Activated CD8-positive, alpha-beta memory T cell treated with anti-CD3 and anti-CD28 coated beads, Interleukin-2, amount 10 ng/mL, durations not matched to agents 7 days and 5 days (primary cell): ENCODE measurements around the gene ITGAE. TPM values are rescaled to one million over a fixed set of nuclear protein-coding genes. Genes with fewer than 3 reads are reported as not detected.

Source experiments
- ATAC-seq: fragments of 150-1000 bp; cut with Tn5 transposase; one replicate; pipeline ENCODE4 v1.10.0; 2021; ENCODE audit warnings: moderate library complexity
- CTCF ChIA-PET: fragments of 350-600 bp; sonication (Branson Sonifier 250); formaldehyde crosslinking; loops from one replicate; lab custom pipeline; 2021; ENCODE audit warnings: antibody characterized with exemption; lab: Charles Lee
- DNase-seq: peaks from one replicate; pipeline ENCODE4 v3.0.0-alpha.2; 2020
- H3K27ac Mint-ChIP-seq: one replicate; pipeline ENCODE4 v1.8.0; 2021; ENCODE audit warnings: mild to moderate bottlenecking, mixed read lengths
- H3K27me3 Mint-ChIP-seq: one replicate; pipeline ENCODE4 v1.8.0; 2021; ENCODE audit warnings: mixed read lengths
- H3K36me3 Mint-ChIP-seq: one replicate; pipeline ENCODE4 v1.8.0; 2021; ENCODE audit warnings: mild to moderate bottlenecking, mixed read lengths
- H3K4me1 Mint-ChIP-seq: one replicate; pipeline ENCODE4 v1.8.0; 2021; ENCODE audit warnings: mixed read lengths
- H3K4me3 Mint-ChIP-seq: one replicate; pipeline ENCODE4 v1.8.0; 2021; ENCODE audit warnings: mild to moderate bottlenecking, moderate library complexity, mixed read lengths
- H3K9me3 Mint-ChIP-seq: one replicate; pipeline ENCODE4 v1.8.0; 2022; ENCODE audit warnings: low read depth, mixed read lengths
- total RNA-seq, 2 experiments: library from RNA; stranded (reverse); gene quantifications; one replicate each; pipeline ENCODE4 v1.2.3, GENCODE V29; 2021

The ITGAE gene
- total RNA-seq, 2 experiments from 2014 or later, result 54.4 to 70.9 TPM

DNA sequence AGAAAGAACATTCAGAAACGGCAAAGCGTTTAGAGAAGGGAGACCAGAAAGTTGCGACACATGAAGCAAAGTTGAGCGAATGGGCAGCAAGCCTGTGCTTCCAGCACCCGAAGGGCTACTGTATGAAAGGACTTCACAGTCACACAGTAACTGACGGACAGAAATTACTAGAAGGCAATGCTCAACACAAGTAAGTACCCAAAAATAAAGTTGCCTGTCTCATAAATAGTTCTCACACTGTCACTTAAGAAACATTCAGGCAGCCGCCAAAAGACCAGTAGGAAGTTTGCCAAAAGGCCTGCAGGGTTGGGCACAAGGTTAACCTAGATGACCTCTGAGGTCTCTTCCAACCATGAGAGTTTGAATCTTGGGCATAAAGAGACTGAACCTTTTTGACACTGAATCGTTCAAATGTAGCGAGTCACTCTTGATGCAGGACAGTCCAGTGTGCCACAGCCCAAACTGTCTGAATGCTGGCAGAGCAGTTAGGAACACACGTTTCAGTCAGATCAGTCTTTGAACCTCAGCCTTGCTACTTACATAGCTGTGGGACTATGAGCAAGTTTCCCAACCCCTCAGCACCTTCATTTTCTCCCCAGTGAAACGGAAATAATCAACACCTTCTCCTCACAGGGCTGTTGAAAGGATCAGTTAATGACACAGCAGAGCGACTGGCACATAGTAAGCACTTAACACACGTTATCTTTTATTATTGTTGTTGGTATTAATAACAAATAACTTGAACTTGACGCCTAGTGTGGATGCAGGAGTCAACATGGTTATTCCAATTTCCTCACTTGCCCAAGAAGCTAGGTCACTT lies 34.6 kb upstream of the ITGAE start:
- DNase-seq, result peak; percentile 32
- Mint-ChIP-seq H3K27ac (no peak overlapping the region), H3K36me3 (peaks cover 37% of the 10 kb centered on the region), H3K9me3 (no peaks in the 10 kb centered on the region), H3K27me3 (no peaks in the 10 kb centered on the region), H3K4me3 (no peak overlapping the region), H3K4me1 (peaks cover 13% of the 10 kb centered on the region)
- no peak for ATAC-seq
- CTCF ChIA-PET, result interaction anchor here (1.4 to 2.3 kb wide), 3 partner anchors 8 to 10 kb away, joined by 4 to 11 read pairs (median 5); partner anchors contain the start of gene NCBP3

DNA sequence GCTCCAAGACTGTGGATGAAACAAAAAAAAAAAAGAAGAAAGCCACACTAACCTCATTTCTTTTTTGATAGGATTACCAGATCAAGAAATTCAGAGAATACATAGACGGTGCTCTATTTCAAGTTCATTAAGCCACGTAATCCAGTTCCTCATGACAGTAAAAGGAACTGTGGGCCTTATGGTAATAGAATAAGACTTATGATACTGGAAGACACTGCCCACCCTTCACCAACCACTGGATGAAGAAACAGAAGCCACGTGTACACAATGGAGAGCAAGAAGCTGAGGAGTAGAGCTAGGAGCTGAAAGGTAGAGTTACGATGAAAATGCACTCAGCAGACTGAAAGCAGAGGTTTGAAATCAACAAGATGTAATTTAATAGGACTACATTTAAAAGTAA lies 33.8 kb upstream of the ITGAE start:
- no peak for ATAC-seq
- H3K27me3 Mint-ChIP-seq, result no peaks in the 10 kb centered on the region
- H3K36me3 Mint-ChIP-seq, result peaks cover 31% of the 10 kb centered on the region
- no peak overlapping the region for H3K27ac Mint-ChIP-seq
- no peaks in the 10 kb centered on the region for H3K9me3 Mint-ChIP-seq
- peak; percentile 19 for DNase-seq
- no peak overlapping the region for H3K4me3 Mint-ChIP-seq
- CTCF ChIA-PET, result interaction anchor here (1.4 kb wide), 1 partner anchor 11 kb away, joined by 4 read pairs; the partner anchor contains the start of gene NCBP3
- peaks cover 16% of the 10 kb centered on the region for H3K4me1 Mint-ChIP-seq

DNA sequence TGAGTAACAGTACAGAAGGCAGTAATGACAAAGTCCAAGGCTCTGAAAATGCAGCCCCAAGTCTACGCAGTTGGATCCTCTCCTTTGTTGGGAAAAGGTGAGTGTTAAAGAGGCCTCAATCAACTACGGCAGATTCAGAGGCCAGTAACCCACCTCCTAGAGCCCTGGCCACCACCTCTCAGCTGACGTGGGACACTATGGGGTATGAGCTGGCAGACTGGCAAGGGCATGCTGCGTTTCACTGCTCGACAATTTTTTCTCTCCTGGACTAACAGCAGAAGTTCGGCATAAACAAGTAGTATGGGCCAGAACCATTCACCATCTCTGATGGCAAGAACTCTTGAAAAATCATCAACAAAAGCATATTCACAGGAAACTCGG lies 27.9 kb upstream of the ITGAE start:
- Mint-ChIP-seq H3K36me3 (peaks cover 31% of the 10 kb centered on the region), H3K27me3 (no peaks in the 10 kb centered on the region), H3K4me1 (peaks cover 18% of the 10 kb centered on the region), H3K4me3 (no peak overlapping the region), H3K9me3 (no peaks in the 10 kb centered on the region), H3K27ac (no peak overlapping the region)
- CTCF ChIA-PET, result interaction anchor here (0.5 to 6.4 kb wide), 11 partner anchors 9 to 225 kb away, joined by 3 to 283 read pairs (median 4); partner anchors contain the start of genes HASPIN and NCBP3
- DNase-seq, result no peak
- ATAC-seq, result no peak

DNA sequence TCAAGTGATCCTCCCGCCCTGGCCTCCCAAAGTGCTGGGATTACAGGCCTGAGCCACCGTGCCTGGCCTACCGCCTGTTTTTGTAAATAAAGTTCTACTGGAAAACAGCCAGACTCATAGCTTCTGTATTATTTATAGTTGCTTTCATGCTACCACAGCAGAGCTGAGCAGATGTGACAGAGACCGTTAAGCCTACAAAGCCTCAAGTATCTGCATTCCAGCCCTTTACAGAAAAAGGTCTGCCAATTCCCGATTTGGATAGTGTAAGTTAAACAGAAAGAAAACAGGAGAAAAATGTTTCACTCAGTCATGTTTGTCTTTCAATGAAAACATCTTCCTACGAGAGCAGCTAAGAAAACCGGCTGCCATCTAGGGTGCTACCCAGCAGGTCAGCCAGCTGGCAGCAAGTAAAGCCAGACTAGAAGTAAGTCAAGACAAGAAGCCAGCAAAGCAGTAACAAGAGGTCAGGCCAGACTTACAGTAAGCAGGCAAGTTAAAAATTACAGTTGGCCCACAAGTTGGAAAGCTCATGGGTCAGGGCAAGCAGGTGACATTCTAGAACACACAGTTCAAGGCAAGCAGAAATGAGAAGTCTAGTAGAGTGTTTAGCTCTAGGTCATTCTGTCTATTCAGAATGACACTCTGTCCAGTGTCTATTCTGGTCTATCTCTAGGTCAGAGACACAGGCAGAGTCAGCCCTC lies 27.3 kb upstream of the ITGAE start:
- H3K27me3 Mint-ChIP-seq, result no peaks in the 10 kb centered on the region
- H3K36me3 Mint-ChIP-seq, result peaks cover 31% of the 10 kb centered on the region
- no peak overlapping the region for H3K27ac Mint-ChIP-seq
- H3K4me1 Mint-ChIP-seq, result peaks cover 16% of the 10 kb centered on the region
- ATAC-seq (no peak), DNase-seq (no peak)
- CTCF ChIA-PET, result interaction anchor here (0.9 to 6.4 kb wide), 21 partner anchors 10 to 224 kb away, joined by 3 to 283 read pairs (median 4); partner anchors contain the start of genes HASPIN and NCBP3
- no peaks in the 10 kb centered on the region for H3K9me3 Mint-ChIP-seq
- H3K4me3 Mint-ChIP-seq, result no peak overlapping the region

DNA sequence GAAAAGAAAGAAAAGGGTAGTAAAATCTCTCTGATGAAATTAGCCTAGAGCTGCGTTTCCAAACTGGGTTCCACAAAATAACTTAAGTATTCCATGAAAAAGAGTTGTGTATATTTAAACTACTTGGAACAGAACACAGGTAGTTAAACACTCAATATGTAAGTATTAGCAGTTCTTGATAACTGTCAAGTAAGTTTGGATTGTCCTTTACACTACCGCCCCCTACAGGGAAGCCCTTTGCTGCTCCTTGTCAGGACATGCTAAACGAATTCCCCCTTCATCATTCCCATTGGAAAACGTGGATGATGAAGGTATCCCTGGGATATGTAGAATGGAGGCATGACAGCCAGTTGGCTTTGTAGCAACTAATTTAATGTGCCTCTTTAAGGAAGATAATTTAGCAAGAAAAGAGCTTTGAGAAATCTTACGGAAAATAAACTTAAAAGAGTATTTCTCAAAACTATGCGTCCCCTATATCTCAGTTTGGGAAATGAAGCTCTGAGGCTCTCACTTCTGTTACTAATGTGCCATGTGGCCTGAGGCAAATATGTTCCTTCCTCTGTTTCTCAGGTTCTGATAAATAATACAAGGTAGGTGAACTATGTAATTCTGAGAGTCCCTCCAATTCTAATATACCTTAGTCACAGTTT lies 26.3 kb upstream of the ITGAE start:
- Mint-ChIP-seq H3K27me3 (no peaks in the 10 kb centered on the region), H3K4me3 (no peak overlapping the region), H3K27ac (no peak overlapping the region), H3K9me3 (no peaks in the 10 kb centered on the region), H3K4me1 (peaks cover 19% of the 10 kb centered on the region), H3K36me3 (peaks cover 37% of the 10 kb centered on the region)
- ATAC-seq (peak; percentile 47), DNase-seq (peak; percentile 83)
- CTCF ChIA-PET, result interaction anchor here (0.7 to 6.4 kb wide), 37 partner anchors 9 to 426 kb away, joined by 3 to 283 read pairs (median 4); partner anchors contain the start of genes HASPIN and NCBP3

DNA sequence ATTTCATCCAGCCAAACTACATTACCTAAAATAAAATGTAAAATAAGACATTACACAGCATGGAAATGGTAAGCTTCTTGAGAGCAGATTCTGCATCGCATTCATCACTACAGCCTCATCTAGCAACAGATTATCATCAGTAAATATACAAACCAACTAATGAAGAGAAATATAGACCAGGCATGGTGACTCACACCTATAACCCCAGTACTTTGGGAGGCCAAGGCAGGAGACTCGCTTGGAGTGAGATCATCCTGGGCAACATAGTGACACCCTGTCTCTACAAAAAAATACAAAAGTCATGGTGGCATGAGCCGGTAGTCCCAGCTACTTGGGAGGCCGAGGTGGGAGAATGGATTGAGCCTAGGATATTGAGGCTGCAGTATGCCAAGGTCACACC lies 25.2 kb upstream of the ITGAE start:
- peaks cover 45% of the 10 kb centered on the region for H3K36me3 Mint-ChIP-seq
- ATAC-seq, result no peak

DNA sequence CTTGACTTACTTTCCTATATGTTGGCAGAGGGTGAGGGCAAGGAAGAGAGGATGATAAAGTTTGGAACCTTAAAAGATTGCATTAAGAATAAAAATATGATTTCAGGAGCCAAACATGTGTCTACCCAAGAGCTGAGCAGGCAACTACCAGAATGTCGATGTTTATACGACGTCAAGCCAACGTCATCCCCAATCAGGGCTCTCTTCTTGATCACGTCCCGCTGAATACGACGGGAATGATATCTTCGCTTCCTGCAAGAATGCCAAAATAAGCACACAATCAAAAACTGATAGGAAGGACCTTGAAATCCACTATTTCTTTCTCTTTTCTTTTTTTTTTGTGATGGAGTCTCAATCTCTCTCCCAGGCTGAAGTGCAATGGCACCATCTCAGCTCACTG lies 20.1 kb upstream of the ITGAE start:
- H3K36me3 Mint-ChIP-seq, result peaks cover 56% of the 10 kb centered on the region
- no peak overlapping the region for H3K4me3 Mint-ChIP-seq
- H3K27ac Mint-ChIP-seq, result no peak overlapping the region
- H3K4me1 Mint-ChIP-seq, result peaks cover 10% of the 10 kb centered on the region
- no peaks in the 10 kb centered on the region for H3K27me3 Mint-ChIP-seq
- ATAC-seq (no peak), DNase-seq (no peak)
- no peaks in the 10 kb centered on the region for H3K9me3 Mint-ChIP-seq
- CTCF ChIA-PET, result interaction anchor here (0.8 to 1.9 kb wide), 3 partner anchors 24 to 86 kb away, joined by 4 to 13 read pairs (median 6); no protein-coding TSS in a partner anchor

More for the DNA sequence above, 25.2 kb upstream of the ITGAE start:
- Mint-ChIP-seq H3K4me1 (peaks cover 21% of the 10 kb centered on the region), H3K27ac (no peak overlapping the region), H3K9me3 (no peaks in the 10 kb centered on the region), H3K27me3 (no peaks in the 10 kb centered on the region), H3K4me3 (no peak overlapping the region)
- CTCF ChIA-PET, result interaction anchor here (0.7 to 6.4 kb wide), 14 partner anchors 11 to 143 kb away, joined by 3 to 283 read pairs (median 6); partner anchors contain the start of genes HASPIN and NCBP3
- no peak for DNase-seq

DNA sequence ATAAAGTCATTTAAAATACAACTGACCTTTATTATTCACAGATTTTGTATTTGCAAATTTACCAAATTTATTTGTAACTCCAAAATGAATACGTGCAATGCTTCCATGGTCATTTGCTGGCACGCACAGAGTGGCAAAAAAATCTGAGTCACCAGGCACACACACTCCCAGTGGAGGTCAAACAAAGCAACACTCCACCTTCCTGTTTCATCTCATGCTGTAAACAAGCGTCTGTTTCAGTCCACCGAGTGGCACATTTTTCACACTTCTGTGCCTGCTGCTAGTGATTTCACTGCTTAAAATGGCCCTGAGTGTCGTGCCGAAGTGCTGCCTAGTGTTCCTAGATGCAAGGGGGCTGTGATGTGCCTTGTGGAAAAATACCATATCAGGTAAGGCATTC lies 17.8 kb upstream of the ITGAE start:
- no peaks in the 10 kb centered on the region for H3K9me3 Mint-ChIP-seq
- peak; percentile 22 for DNase-seq
- no peaks in the 10 kb centered on the region for H3K27me3 Mint-ChIP-seq
- H3K27ac Mint-ChIP-seq, result no peak overlapping the region
- CTCF ChIA-PET, result interaction anchor here (1.4 kb wide), 1 partner anchor 136 kb away, joined by 4 read pairs; no protein-coding TSS in a partner anchor
- H3K4me3 Mint-ChIP-seq, result no peak overlapping the region
- H3K36me3 Mint-ChIP-seq, result peaks cover 61% of the 10 kb centered on the region
- no peak for ATAC-seq
- peaks cover 7% of the 10 kb centered on the region for H3K4me1 Mint-ChIP-seq

DNA sequence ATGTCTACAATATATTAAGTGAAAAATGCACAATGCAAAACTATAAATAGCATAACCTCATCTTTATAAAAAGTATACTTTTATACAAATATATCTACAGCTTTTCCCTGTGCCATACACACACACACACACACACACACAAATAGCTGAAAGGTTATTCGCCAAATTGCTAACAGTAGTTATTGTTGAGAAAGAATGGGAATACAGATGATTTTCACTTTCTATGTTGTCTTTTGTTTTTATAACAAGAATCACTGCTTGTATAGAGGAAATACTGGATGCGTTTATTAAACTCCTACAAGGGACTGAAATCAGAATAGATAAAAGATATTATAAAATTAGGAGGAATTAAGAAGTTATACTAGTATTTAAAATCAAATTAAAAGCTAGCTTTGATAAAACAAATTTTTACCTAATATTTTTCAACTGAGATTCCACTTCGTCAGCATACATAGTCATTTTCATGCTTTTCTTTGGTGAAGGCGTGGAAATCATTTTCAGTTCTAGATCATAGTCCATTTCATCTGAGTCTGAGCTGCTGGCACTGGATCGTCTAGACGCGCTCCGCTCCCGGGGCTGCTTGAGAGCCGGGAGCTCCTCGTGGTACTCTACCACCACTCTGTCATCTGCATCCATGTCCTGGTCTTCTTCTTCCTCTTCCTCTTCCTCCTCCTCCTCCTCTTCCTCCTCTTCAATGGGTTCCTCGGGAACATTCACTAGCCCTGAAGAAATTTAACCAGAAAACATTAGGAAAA lies 17.0 kb upstream of the ITGAE start:
- DNase-seq, result no peak
- Mint-ChIP-seq H3K27me3 (no peaks in the 10 kb centered on the region), H3K4me1 (peaks cover 7% of the 10 kb centered on the region), H3K27ac (no peak overlapping the region), H3K4me3 (no peak overlapping the region), H3K36me3 (peaks cover 60% of the 10 kb centered on the region), H3K9me3 (no peaks in the 10 kb centered on the region)
- CTCF ChIA-PET, result interaction anchor here (0.6 to 3.2 kb wide), 6 partner anchors 9 to 135 kb away, joined by 3 to 10 read pairs (median 4); partner anchors contain the start of gene NCBP3
- ATAC-seq, result no peak

DNA sequence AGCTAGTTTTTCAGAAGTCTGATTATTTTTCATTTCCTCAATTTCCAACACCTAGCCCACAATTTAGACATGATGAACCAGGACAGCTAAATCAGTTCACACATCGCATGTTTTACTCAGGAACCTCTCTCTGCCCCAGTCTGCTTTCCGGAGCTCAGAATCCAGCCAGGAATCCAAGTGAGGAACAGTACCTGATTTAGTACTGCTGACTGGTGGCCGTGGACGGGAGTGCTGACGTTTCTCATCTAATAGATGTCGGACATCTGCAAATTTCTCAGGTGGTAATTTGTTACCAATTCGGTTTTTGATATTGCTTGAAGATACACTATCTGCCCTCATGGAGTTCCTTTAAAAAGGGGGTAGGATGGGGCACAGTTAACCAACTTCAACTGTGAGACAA lies 14.9 kb upstream of the ITGAE start:
- H3K9me3 Mint-ChIP-seq, result no peaks in the 10 kb centered on the region
- ATAC-seq (no peak), DNase-seq (no peak)
- no peak overlapping the region for H3K4me3 Mint-ChIP-seq
- CTCF ChIA-PET, result interaction anchor here (2.1 to 3.2 kb wide), 3 partner anchors 11 to 78 kb away, joined by 7 to 12 read pairs (median 10); no protein-coding TSS in a partner anchor
- H3K27me3 Mint-ChIP-seq, result no peaks in the 10 kb centered on the region
- H3K27ac Mint-ChIP-seq, result no peak overlapping the region
- H3K4me1 Mint-ChIP-seq, result peaks cover 2% of the 10 kb centered on the region
- H3K36me3 Mint-ChIP-seq, result peaks cover 46% of the 10 kb centered on the region

DNA sequence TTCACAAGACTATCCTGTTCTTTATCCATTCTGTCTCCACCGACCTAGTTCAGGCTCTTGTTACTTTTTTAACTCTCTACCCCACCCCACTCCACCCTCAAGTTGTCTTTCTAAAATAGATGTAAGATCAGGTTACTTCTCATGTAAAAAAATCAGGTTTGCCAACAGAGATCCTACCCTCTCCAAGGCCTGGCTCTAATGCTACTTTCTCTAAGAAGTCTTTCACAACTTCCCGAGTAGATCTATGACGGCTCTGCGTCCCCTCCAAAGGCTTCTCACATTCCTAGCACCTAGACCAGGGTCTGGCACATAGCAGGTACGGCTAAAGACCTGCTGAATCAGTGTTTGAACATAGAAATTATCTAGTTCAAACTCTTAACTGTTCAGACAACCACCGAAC lies 14.1 kb upstream of the ITGAE start:
- H3K27me3 Mint-ChIP-seq, result no peaks in the 10 kb centered on the region
- H3K36me3 Mint-ChIP-seq, result peaks cover 43% of the 10 kb centered on the region
- H3K4me3 Mint-ChIP-seq, result no peak overlapping the region
- no peak for DNase-seq
- CTCF ChIA-PET, result interaction anchor here (0.9 to 3.2 kb wide), 4 partner anchors 12 to 78 kb away, joined by 4 to 12 read pairs (median 8); no protein-coding TSS in a partner anchor
- H3K4me1 Mint-ChIP-seq, result peaks cover 2% of the 10 kb centered on the region
- no peaks in the 10 kb centered on the region for H3K9me3 Mint-ChIP-seq
- no peak for ATAC-seq
- H3K27ac Mint-ChIP-seq, result no peak overlapping the region

DNA sequence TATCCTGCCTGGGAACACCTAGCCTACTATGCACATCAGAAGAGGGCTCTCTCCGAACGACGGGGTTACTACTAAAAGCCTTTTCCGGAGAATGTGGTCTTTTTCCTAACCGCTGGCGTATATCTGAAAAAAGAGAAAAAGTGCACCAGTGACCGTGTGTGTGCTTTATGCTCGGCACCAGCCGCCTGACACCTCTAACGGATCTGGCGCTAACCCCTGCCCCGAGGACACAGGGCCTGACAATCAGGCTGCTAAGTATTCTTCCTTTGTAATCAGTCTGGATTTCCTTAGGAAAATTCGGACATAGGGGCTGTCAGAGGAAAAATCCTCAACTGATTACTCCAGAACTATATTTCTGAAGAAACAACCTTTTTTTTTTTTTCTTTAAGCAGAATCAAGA lies 13.4 kb upstream of the ITGAE start:
- CTCF ChIA-PET, result interaction anchor here (0.9 to 2.1 kb wide), 3 partner anchors 12 to 77 kb away, joined by 3 to 7 read pairs (median 4); no protein-coding TSS in a partner anchor
- Mint-ChIP-seq H3K36me3 (peaks cover 45% of the 10 kb centered on the region), H3K9me3 (no peaks in the 10 kb centered on the region), H3K27me3 (no peaks in the 10 kb centered on the region), H3K27ac (no peak overlapping the region), H3K4me3 (no peak overlapping the region), H3K4me1 (peaks cover 2% of the 10 kb centered on the region)
- ATAC-seq (no peak), DNase-seq (no peak)
